Jurkat, Clone E6-1 (cell line): ENCODE results near the gene FAM219A.
"Not testable (repeated sequence)": the region's sequence is repeated elsewhere in the genome, so short reads cannot be mapped to it uniquely, and the experiment has no call there.

ENCODE experiments used
- DNase-seq: peaks from one replicate; pipeline ENCODE4 v3.0.0-alpha.2; 2011; ENCODE audit warnings: low read depth, low spot score
- H3K4me3 ChIP-seq: 2 replicates; pipeline ENCODE4 v1.5.1; 2011; ENCODE audit warnings: mild to moderate bottlenecking, low read length, control low read depth, moderate library complexity

The FAM219A gene

GRCh38 chr9:34490360-34490759 is 32.0 kb upstream of the FAM219A start:
- no peak overlapping the region for H3K4me3 ChIP-seq
- no peak for DNase-seq

- DNase-seq = no peak
- H3K4me3 ChIP-seq = no peak overlapping the region
These were observed 28.2 kb upstream of the FAM219A start for GRCh38 chr9:34486572-34486971.

- no peak for DNase-seq
- no peak overlapping the region for H3K4me3 ChIP-seq
These were observed 27.5 kb upstream of the FAM219A start for GRCh38 chr9:34485822-34486221.

GRCh38 chr9:34484678-34485077 is 26.3 kb upstream of the FAM219A start:
- no peak for DNase-seq
- no peak overlapping the region for H3K4me3 ChIP-seq

- H3K4me3 ChIP-seq, DNase-seq: not testable (repeated sequence)
These were observed 24.4 kb upstream of the FAM219A start for GRCh38 chr9:34482746-34483145.

GRCh38 chr9:34481620-34482019 is 23.2 kb upstream of the FAM219A start:
- H3K4me3 ChIP-seq, DNase-seq: not testable (repeated sequence)

GRCh38 chr9:34479431-34479866 is 21.1 kb upstream of the FAM219A start:
- DNase-seq = no peak
- no peak overlapping the region for H3K4me3 ChIP-seq

GRCh38 chr9:34477541-34477940 is 19.2 kb upstream of the FAM219A start:
- H3K4me3 ChIP-seq = no peak overlapping the region
- DNase-seq = no peak

GRCh38 chr9:34475097-34475496 is 16.7 kb upstream of the FAM219A start:
- no peak overlapping the region for H3K4me3 ChIP-seq
- no peak for DNase-seq

- no peak overlapping the region for H3K4me3 ChIP-seq
These were observed 7.1 kb upstream of the FAM219A start for GRCh38 chr9:34465468-34465867.

GRCh38 chr9:34464571-34464970 is 6.2 kb upstream of the FAM219A start:
- no peak for DNase-seq
- no peak overlapping the region for H3K4me3 ChIP-seq

More at GRCh38 chr9:34465468-34465867, 7.1 kb upstream of the FAM219A start:
- DNase-seq = no peak

GRCh38 chr9:34463901-34464232 is 5.5 kb upstream of the FAM219A start:
- DNase-seq = no peak
- no peak overlapping the region for H3K4me3 ChIP-seq

- H3K4me3 ChIP-seq = no peak overlapping the region
- DNase-seq = no peak
These were observed 4.9 kb upstream of the FAM219A start for GRCh38 chr9:34463098-34463900.

GRCh38 chr9:34459941-34460340 is 1.6 kb upstream of the FAM219A start:
- H3K4me3 ChIP-seq = no peak overlapping the region
- no peak for DNase-seq

- H3K4me3 ChIP-seq = no peak overlapping the region
- DNase-seq = no peak
These were observed 986 bp upstream of the FAM219A start for GRCh38 chr9:34459356-34459755.

GRCh38 chr9:34458959-34459340 is 580 bp upstream of the FAM219A start:
- DNase-seq = no peak
- H3K4me3 ChIP-seq = peak overlapping the region; percentile 54

- peak overlapping the region; percentile 72 for H3K4me3 ChIP-seq
- no peak for DNase-seq
These were observed 931 bp downstream of the FAM219A start for GRCh38 chr9:34457266-34458012.

GRCh38 chr9:34456746-34457145 is 1.6 kb downstream of the FAM219A start:
- no peak for DNase-seq
- no peak overlapping the region for H3K4me3 ChIP-seq

- peak; percentile 20 for DNase-seq
- no peak overlapping the region for H3K4me3 ChIP-seq
These were observed 2.2 kb downstream of the FAM219A start for GRCh38 chr9:34456151-34456550.

- H3K4me3 ChIP-seq = no peak overlapping the region
- no peak for DNase-seq
These were observed 3.8 kb downstream of the FAM219A start for GRCh38 chr9:34454571-34455065.
